Pancreas (tissue), 10 donors: ENCODE results near the gene C1QB. TPM values are rescaled to one million over a fixed set of nuclear protein-coding genes. Genes with fewer than 3 reads are reported as not detected.

ENCODE experiments used
- ATAC-seq, 4 donors: fragments of 200-7000 bp; cut with Tn5 transposase; one replicate each; pipeline versions ENCODE4 v1.8.0 to v1.9.1; 2020; ENCODE audit warnings: mild to moderate bottlenecking in 4 of 4, moderate library complexity in 4 of 4
- DNase-seq, 6 donors: peaks; one replicate each; pipeline ENCODE4 v3.0.0-alpha.2; 2020
- FAIRE-seq: peaks from 2 replicates; lab custom pipeline; 2012; peaks lifted over from hg19 to GRCh38; lab: Jason Lieb, UNC
- H3K27ac ChIP-seq, 4 donors: fragments of 200-600 bp; sonication (generic); 1 replicate in 3 of 4; 2 replicates in 1 of 4; pipeline versions ENCODE4 v1.5.0 to v1.8.0; 2020
- H3K27me3 ChIP-seq, 4 donors: fragments of 200-600 bp; one replicate each; pipeline ENCODE4 v1.8.0; 2021
- H3K36me3 ChIP-seq, 3 donors: fragments of 200-600 bp; sonication (generic) in 1 of 3; one replicate each; pipeline versions ENCODE4 v1.5.0 to v1.8.0; 2020 to 2021
- H3K4me1 ChIP-seq, 3 donors: fragments of 200-600 bp; one replicate each; pipeline ENCODE4 v1.8.0; 2021
- H3K4me3 ChIP-seq, 4 donors: fragments of 200-600 bp; sonication (generic) in 2 of 4; one replicate each; pipeline versions ENCODE4 v1.5.0 to v1.8.0; 2020 to 2021
- H3K9me3 ChIP-seq, 4 donors: fragments of 200-600 bp; one replicate each; pipeline ENCODE4 v1.8.0; 2021
- CTCF ChIP-seq, 4 donors: fragments of 200-600 bp; sonication (generic) in 3 of 4; IDR thresholded peaks; one replicate each; pipeline versions ENCODE4 v1.5.0 to v1.8.0; 2021; ENCODE audit warnings: antibody characterized with exemption in 4 of 4
- WGBS, 2 donors: extraction: QIAGEN DNeasy Blood & Tissue Kit; methylation state at CpG; one replicate each; pipeline ENCODE4 v1.1.7; 2013; 5-methylcytosine and 5-hydroxymethylcytosine counted together
- intact Hi-C, 3 donors: fragments of 100-400 bp; cut with DNase I; formaldehyde crosslinking; loops; one replicate each; pipeline versions ENCODE4 v1.11.1 to v1.14.2; 2022
- polyA plus RNA-seq, 2 donors: library from polyadenylated mRNA; stranded (reverse); fragments of 200-250 nt; gene quantifications; one replicate each; pipeline ENCODE4 v1.2.3, GENCODE V29; 2013
- total RNA-seq, 6 donors: library from RNA; stranded (reverse); fragmentation: NEBNext Ultra II Directional in 4 of 6; extraction: Animal tissue kit (Norgen Biotek cat#: 25700) in 4 of 6; gene quantifications; one replicate each; pipeline versions ENCODE4 v1.2.1 to v1.2.4, GENCODE V29; 2021 to 2023
- donor health status: healthy with polysubstance abuse.
- donor health status: DM: no; HTN: no; CAD: no; lungs with moderate emphysema.
- donor health status: DM: no; HTN: no; CAD: no.
- donor health status: control.
- donor health status: control.
- donor health status: Bipolar disorder and iron deficiency.
- donor health status: DM: yes; HTN: yes; CAD: no.
- donor health status: DM: no; HTN: no; CAD: no.
- donor health status: DM: no; HTN: no; CAD: no.
- donor health status: DM: yes; HTN: yes; CAD: no.

Gene C1QB
- total and polyA plus RNA-seq, 8 donors = 4.2 to 145 (median 17.1) TPM

GRCh38 chr1:22611530-22611947 lies 41.5 kb upstream of the C1QB start:
- WGBS, 2 donors = 20 to 28% methylated on average over 6 to 7 of the region's 7 CpGs
- Histone ChIP-seq H3K27me3 (no peaks in the 10 kb centered on the region), H3K4me3 (no peak overlapping the region), H3K36me3 (no peaks in the 10 kb centered on the region), H3K9me3 (no peaks in the 10 kb centered on the region), H3K4me1 (no peaks in the 10 kb centered on the region), H3K27ac (no peak overlapping the region)
- intact Hi-C loops = no loop called here
- FAIRE-seq (no peak), DNase-seq (peak in 5 of 6 donors; percentile 23 to 84 (median 52)), ATAC-seq (peak in 3 of 4 donors; percentile 74 to 90 (median 83))
- TF ChIP-seq CTCF (IDR thresholded peaks at IDR 0.05) = no peak

GRCh38 chr1:22612671-22613571 lies 40.1 kb upstream of the C1QB start:
- no peak for FAIRE-seq
- H3K36me3 ChIP-seq = no peaks in the 10 kb centered on the region
- no peak for TF ChIP-seq CTCF (IDR thresholded peaks at IDR 0.05)
- peak in 2 of 4 donors; percentile 38 to 46 for ATAC-seq
- WGBS, 2 donors = 31 to 40% methylated on average over 12 of the region's 12 CpGs
- no peak overlapping the region for H3K4me3 ChIP-seq
- no peaks in the 10 kb centered on the region for H3K9me3 ChIP-seq
- intact Hi-C loops = no loop called here
- H3K27me3 ChIP-seq = no peaks in the 10 kb centered on the region
- no peak for DNase-seq
- H3K4me1 ChIP-seq = no peaks in the 10 kb centered on the region
- no peak overlapping the region for H3K27ac ChIP-seq

GRCh38 chr1:22613572-22613918 lies 39.5 kb upstream of the C1QB start:
- TF ChIP-seq CTCF (IDR thresholded peaks at IDR 0.05) = no peak
- 51 to 73% methylated on average over 5 of the region's 5 CpGs for WGBS, 2 donors
- Histone ChIP-seq H3K4me1 (no peaks in the 10 kb centered on the region), H3K9me3 (no peaks in the 10 kb centered on the region), H3K27me3 (no peaks in the 10 kb centered on the region), H3K4me3 (no peak overlapping the region), H3K27ac (no peak overlapping the region), H3K36me3 (no peaks in the 10 kb centered on the region)
- intact Hi-C loops = no loop called here
- ATAC-seq (no peak), DNase-seq (no peak), FAIRE-seq (no peak)

- DNase-seq (no peak), FAIRE-seq (no peak), ATAC-seq (no peak)
- no peak overlapping the region for H3K4me3 ChIP-seq
- no peaks in the 10 kb centered on the region for H3K27me3 ChIP-seq
- H3K36me3 ChIP-seq = no peaks in the 10 kb centered on the region
- no peak overlapping the region for H3K27ac ChIP-seq
- WGBS, 2 donors = 49 to 61% methylated on average over 11 to 12 of the region's 12 CpGs
- H3K9me3 ChIP-seq = no peaks in the 10 kb centered on the region
- intact Hi-C loops = no loop called here
- TF ChIP-seq CTCF (IDR thresholded peaks at IDR 0.05) = no peak
- no peaks in the 10 kb centered on the region for H3K4me1 ChIP-seq
Measured at GRCh38 chr1:22613951-22614350, 39.1 kb upstream of the C1QB start.

- Histone ChIP-seq H3K4me3 (no peak overlapping the region), H3K27ac (no peak overlapping the region), H3K27me3 (no peaks in the 10 kb centered on the region), H3K36me3 (no peaks in the 10 kb centered on the region), H3K4me1 (no peaks in the 10 kb centered on the region), H3K9me3 (no peaks in the 10 kb centered on the region)
- no peak for TF ChIP-seq CTCF (IDR thresholded peaks at IDR 0.05)
- WGBS, 2 donors = 58 to 73% methylated on average over 2 of the region's 2 CpGs
- DNase-seq = no peak
- intact Hi-C loops = no loop called here
- ATAC-seq = no peak
- no peak for FAIRE-seq
Measured at GRCh38 chr1:22615886-22616285, 37.1 kb upstream of the C1QB start.
